OCI-LY7 (cell line): Measurements from ENCODE around the gene CENPP. TPM values are rescaled to one million over a fixed set of nuclear protein-coding genes. Genes with fewer than 3 reads are reported as not detected.

Experiments
- BruUV-seq: library from RNA; stranded (reverse); fragments of 400-500 nt; replicated peaks from 2 replicates; lab custom pipeline; 2021; lab: Mats Ljungman, UMichigan
- CTCF ChIA-PET: fragments of 300-600 bp; sonication (Branson Sonifier 250); formaldehyde crosslinking; loops from one replicate; lab custom pipeline; 2022; ENCODE audit warnings: antibody characterized with exemption; ENCODE audit not compliant: unreplicated experiment; lab: Charles Lee
- POLR2A ChIA-PET: fragments of 300-600 bp; sonication (Branson Sonifier 250); formaldehyde crosslinking; loops from one replicate; lab custom pipeline; 2022; ENCODE audit warnings: antibody characterized with exemption; lab: Charles Lee
- DNase-seq: peaks from one replicate; pipeline ENCODE4 v3.0.0-alpha.2; 2015; ENCODE audit warnings: low spot score
- H2AFZ ChIP-seq: fragments of 200-600 bp; sonication (generic), shearing (Covaris generic); 2 replicates; pipeline ENCODE4 v1.6.1; 2014; ENCODE audit warnings: mild to moderate bottlenecking, antibody characterized with exemption, low read length, moderate library complexity
- H3K27ac ChIP-seq: fragments of 200-600 bp; sonication (generic); 2 replicates; pipeline ENCODE4 v1.5.1; 2014; ENCODE audit warnings: mixed run types, low read depth, mild to moderate bottlenecking, moderate library complexity, low read length, inconsistent platforms; ENCODE audit not compliant: poor library complexity, severe bottlenecking
- H3K36me3 ChIP-seq: fragments of 200-600 bp; sonication (generic); 2 replicates; pipeline ENCODE4 v1.6.1; 2014; ENCODE audit warnings: mild to moderate bottlenecking, antibody characterized with exemption, low read length, moderate library complexity, mixed read lengths; ENCODE audit not compliant: insufficient read depth
- H3K4me1 ChIP-seq: fragments of 200-600 bp; sonication (generic); 2 replicates; pipeline ENCODE4 v1.5.1; 2014; ENCODE audit warnings: mild to moderate bottlenecking, low read length; ENCODE audit not compliant: insufficient read depth, poor library complexity, severe bottlenecking
- H3K4me2 ChIP-seq: fragments of 200-600 bp; sonication (generic); 2 replicates; pipeline ENCODE4 v1.6.1; 2014; ENCODE audit warnings: mild to moderate bottlenecking, low read length
- H3K4me3 ChIP-seq: fragments of 200-600 bp; sonication (generic); 2 replicates; pipeline ENCODE4 v1.5.1; 2014; ENCODE audit warnings: mild to moderate bottlenecking, low read depth, low read length; ENCODE audit not compliant: poor library complexity, severe bottlenecking
- H3K79me2 ChIP-seq: fragments of 200-600 bp; sonication (generic); 2 replicates; pipeline ENCODE4 v1.6.1; 2016; ENCODE audit warnings: low read depth, mild to moderate bottlenecking, low read length, moderate library complexity, mixed read lengths; ENCODE audit not compliant: insufficient read depth
- H3K9me2 ChIP-seq: fragments of 200-600 bp; sonication (generic); 2 replicates; pipeline ENCODE4 v1.6.1; 2016; ENCODE audit warnings: mild to moderate bottlenecking, low read length, mixed read lengths; ENCODE audit not compliant: insufficient read depth
- H3K9me3 ChIP-seq: fragments of 200-600 bp; sonication (generic); 2 replicates; pipeline ENCODE4 v1.6.1; 2014; ENCODE audit warnings: mild to moderate bottlenecking, mixed run types, low read length, mixed read lengths
- H4K20me1 ChIP-seq: fragments of 200-600 bp; sonication (generic); 2 replicates; pipeline ENCODE4 v1.6.1; 2014; ENCODE audit warnings: mild to moderate bottlenecking, antibody characterized with exemption, low read length, moderate library complexity, mixed read lengths; ENCODE audit not compliant: insufficient read depth
- CTCF ChIP-seq: fragments of 200-600 bp; sonication (generic); conservative IDR thresholded peaks from 2 replicates; pipeline ENCODE4 v1.5.1; 2014; ENCODE audit warnings: mild to moderate bottlenecking, antibody characterized with exemption, low read length, moderate library complexity, mixed read lengths
- EZH2phosphoT487 ChIP-seq: fragments of 200-600 bp; sonication (generic); IDR thresholded peaks from 2 replicates; pipeline ENCODE4 v1.6.1; 2018; ENCODE audit warnings: low read depth, borderline replicate concordance, mild to moderate bottlenecking, mixed run types, antibody characterized with exemption, low read length, moderate library complexity, mixed read lengths
- intact Hi-C: fragments of 100-400 bp; cut with micrococcal nuclease; formaldehyde crosslinking; loops from one replicate; pipeline ENCODE4 v1.10.0; 2022; ENCODE audit not compliant: unreplicated experiment
- total RNA-seq, 2 experiments: library from RNA; depleted of rRNA in 1 of 2; stranded (reverse); fragments of >200 nt in 1 of 2; shearing (Covaris generic) in 1 of 2; gene quantifications; 2 replicates each; pipeline ENCODE4 v1.2.3, GENCODE V29; 2014 to 2022

CENPP gene
- total RNA-seq, 2 experiments from 2014 or later, result 25.4 to 30.9 TPM

- H3K27ac ChIP-seq, result no peak overlapping the region
- H3K9me2 ChIP-seq, result no peaks in the 10 kb centered on the region
- ChIA-PET POLR2A (interaction anchor here (1.1 to 1.2 kb wide), 2 partner anchors 12 to 22 kb away, joined by 4 to 6 read pairs; no protein-coding TSS in a partner anchor), CTCF (no interaction called here)
- BruUV-seq, result no TSS peak
- peaks cover 7% of the 10 kb centered on the region; the same call in 1 of the 2 replicates for H3K79me2 ChIP-seq
- DNase-seq, result no peak
- H2AFZ ChIP-seq, result no peak overlapping the region
- H4K20me1 ChIP-seq, result peaks cover 5% of the 10 kb centered on the region
- TF ChIP-seq EZH2phosphoT487 (no peak), CTCF (no peak)
- no peak overlapping the region for H3K4me2 ChIP-seq
- H3K9me3 ChIP-seq, result no peaks in the 10 kb centered on the region
- peaks cover 93% of the 10 kb centered on the region for H3K36me3 ChIP-seq
- intact Hi-C loops, result no loop called here
- H3K4me1 ChIP-seq, result no peaks in the 10 kb centered on the region
- H3K4me3 ChIP-seq, result no peak overlapping the region
Observed at GRCh38 chr9:92313624-92314012, 12.1 kb upstream of the CENPP start.

GRCh38 chr9:92315456-92315855, 10.3 kb upstream of the CENPP start:
- intact Hi-C loops, result no loop called here
- BruUV-seq, result no TSS peak
- no peak overlapping the region for H3K4me2 ChIP-seq
- no peaks in the 10 kb centered on the region for H3K4me1 ChIP-seq
- no peaks in the 10 kb centered on the region for H3K9me3 ChIP-seq
- DNase-seq, result no peak
- no peak overlapping the region for H3K4me3 ChIP-seq
- H3K9me2 ChIP-seq, result no peaks in the 10 kb centered on the region
- TF ChIP-seq CTCF (no peak), EZH2phosphoT487 (no peak)
- H2AFZ ChIP-seq, result no peak overlapping the region
- H3K27ac ChIP-seq, result no peak overlapping the region
- H3K36me3 ChIP-seq, result peaks cover 93% of the 10 kb centered on the region
- ChIA-PET POLR2A (interaction anchor here (0.6 kb wide), 1 partner anchor 18 kb away, joined by 4 read pairs; no protein-coding TSS in a partner anchor), CTCF (no interaction called here)
- H4K20me1 ChIP-seq, result peaks cover 5% of the 10 kb centered on the region
- H3K79me2 ChIP-seq, result peaks cover 7% of the 10 kb centered on the region; the same call in 1 of the 2 replicates

- ChIA-PET CTCF (no interaction called here), POLR2A (interaction anchor here (1.4 kb wide), 1 partner anchor 22 kb away, joined by 4 read pairs; no protein-coding TSS in a partner anchor)
- DNase-seq, result peak; percentile 10
- H3K79me2 ChIP-seq, result peaks cover 69% of the 10 kb centered on the region
- H3K4me1 ChIP-seq, result peaks cover 29% of the 10 kb centered on the region
- no peaks in the 10 kb centered on the region for H3K9me2 ChIP-seq
- intact Hi-C loops, result loop anchor here (10.0 kb wide), 1 partner anchor 190 kb away; no protein-coding TSS in a partner anchor
- H3K4me2 ChIP-seq, result peak overlapping the region; percentile 84
- no peaks in the 10 kb centered on the region for H3K9me3 ChIP-seq
- peaks cover 36% of the 10 kb centered on the region for H3K36me3 ChIP-seq
- TF ChIP-seq CTCF, result no peak
- no peak for TF ChIP-seq EZH2phosphoT487
- no TSS peak for BruUV-seq
- H3K4me3 ChIP-seq, result peak overlapping the region; percentile 92
- H4K20me1 ChIP-seq, result no peaks in the 10 kb centered on the region
- peak overlapping the region; percentile 81; the same call in 1 of the 2 replicates for H2AFZ ChIP-seq
- H3K27ac ChIP-seq, result peak overlapping the region; percentile 61
Observed at GRCh38 chr9:92324431-92324830, 1.3 kb upstream of the CENPP start.
